ENCODE results near the gene RAB3GAP1. TPM values are rescaled to one million over a fixed set of nuclear protein-coding genes. Genes with fewer than 3 reads are reported as not detected.

The RAB3GAP1 gene
- total RNA-seq, 1 donor from 2014 or later = 46.7 TPM

- Mint-ChIP-seq H3K27me3 (ENCODE audit: unreplicated experiment) (peaks cover 48% of the 10 kb centered on the region), H3K4me3 (ENCODE audit: unreplicated experiment) (no peak overlapping the region), H3K4me1 (ENCODE audit: unreplicated experiment) (no peaks in the 10 kb centered on the region), H3K9me3 (ENCODE audit: unreplicated experiment) (no peaks in the 10 kb centered on the region), H3K27ac (ENCODE audit: unreplicated experiment) (no peak overlapping the region), H3K36me3 (ENCODE audit: unreplicated experiment) (no peaks in the 10 kb centered on the region)
- DNase-seq (ENCODE audit: extremely low spot score, unreplicated experiment) = no peak
- TF ChIP-seq CTCF (IDR thresholded peaks at IDR 0.05) = no peak
These were observed 41.7 kb upstream of the RAB3GAP1 start for GRCh38 chr2:135010200-135010942.

DNA sequence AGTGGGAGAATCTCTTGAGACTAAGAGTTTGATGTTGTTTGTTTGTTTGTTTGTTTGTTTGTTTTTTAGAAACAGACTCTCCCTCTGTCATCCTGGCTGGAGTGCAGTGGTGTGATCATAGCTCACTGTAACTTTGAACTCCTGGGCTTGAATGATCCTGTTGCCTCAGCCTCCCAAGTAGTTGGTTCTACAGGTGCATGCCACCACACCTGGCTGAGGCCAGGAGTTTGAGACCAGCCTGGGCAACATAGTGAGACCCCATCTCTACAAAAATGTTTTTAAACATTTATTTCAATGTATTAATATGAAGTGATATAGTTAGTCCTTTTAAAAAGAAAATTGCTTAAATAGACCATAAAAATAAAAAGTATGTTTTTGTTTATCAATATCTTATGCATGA, 40.5 kb upstream of the RAB3GAP1 start:
- H3K36me3 Mint-ChIP-seq (ENCODE audit: unreplicated experiment) = no peaks in the 10 kb centered on the region
- no peak for TF ChIP-seq CTCF (IDR thresholded peaks at IDR 0.05)
- H3K4me1 Mint-ChIP-seq (ENCODE audit: unreplicated experiment) = no peaks in the 10 kb centered on the region
- H3K9me3 Mint-ChIP-seq (ENCODE audit: unreplicated experiment) = no peaks in the 10 kb centered on the region
- no peak for DNase-seq (ENCODE audit: extremely low spot score, unreplicated experiment)
- peaks cover 40% of the 10 kb centered on the region for H3K27me3 Mint-ChIP-seq (ENCODE audit: unreplicated experiment)
- no peak overlapping the region for H3K4me3 Mint-ChIP-seq (ENCODE audit: unreplicated experiment)
- no peak overlapping the region for H3K27ac Mint-ChIP-seq (ENCODE audit: unreplicated experiment)

- DNase-seq (ENCODE audit: extremely low spot score, unreplicated experiment) = no peak
- peaks cover 48% of the 10 kb centered on the region for H3K27me3 Mint-ChIP-seq (ENCODE audit: unreplicated experiment)
- no peak overlapping the region for H3K27ac Mint-ChIP-seq (ENCODE audit: unreplicated experiment)
These were observed 30.5 kb upstream of the RAB3GAP1 start for GRCh38 chr2:135021618-135022017.

DNA sequence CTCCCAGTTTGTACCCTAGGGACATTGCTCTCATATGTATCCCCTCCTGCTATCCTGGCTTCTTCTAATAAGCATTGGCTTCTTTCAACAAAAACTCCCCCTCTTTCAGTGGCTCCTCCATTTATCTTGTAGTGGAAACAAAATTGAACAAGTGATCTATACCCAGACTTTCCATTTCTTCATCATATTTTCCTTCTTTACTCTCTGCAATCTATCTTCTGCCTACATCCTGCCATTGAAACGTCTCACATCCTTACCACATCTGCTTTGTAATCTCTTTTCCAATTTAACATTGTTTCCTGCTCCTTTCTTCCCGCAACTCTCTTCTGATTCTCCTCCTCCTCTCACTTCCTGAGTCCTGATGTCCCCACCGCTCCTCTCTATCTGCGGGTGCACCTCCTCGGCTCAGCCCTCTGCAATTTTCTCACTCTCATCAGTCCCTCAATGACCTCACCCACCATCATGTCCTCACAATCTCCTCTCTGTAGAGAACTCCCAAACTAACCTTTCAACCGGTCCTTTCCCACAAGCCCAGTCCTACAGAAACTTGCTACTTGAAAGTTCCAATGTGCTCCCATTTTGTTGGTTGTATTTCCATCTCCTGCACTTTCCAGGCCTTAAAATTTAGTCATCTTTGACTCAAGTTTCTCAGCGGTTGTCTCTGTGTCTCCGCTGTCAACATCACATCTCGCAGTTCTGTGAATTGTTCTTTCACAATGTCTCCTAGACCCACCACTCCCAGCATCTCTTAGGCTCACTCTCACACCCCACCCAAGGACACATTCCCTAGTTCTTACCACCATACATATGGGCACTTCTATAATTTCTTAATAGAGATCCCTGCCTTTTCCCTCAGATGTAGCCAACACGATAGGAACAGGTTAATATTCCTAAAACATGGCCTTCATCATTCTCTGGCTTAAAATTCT, 28.9 kb upstream of the RAB3GAP1 start:
- H3K4me1 Mint-ChIP-seq (ENCODE audit: unreplicated experiment) = no peaks in the 10 kb centered on the region
- no peaks in the 10 kb centered on the region for H3K36me3 Mint-ChIP-seq (ENCODE audit: unreplicated experiment)
- no peak for DNase-seq (ENCODE audit: extremely low spot score, unreplicated experiment)

More at GRCh38 chr2:135021618-135022017, 30.5 kb upstream of the RAB3GAP1 start:
- no peaks in the 10 kb centered on the region for H3K4me1 Mint-ChIP-seq (ENCODE audit: unreplicated experiment)
- no peak for TF ChIP-seq CTCF (IDR thresholded peaks at IDR 0.05)
- no peaks in the 10 kb centered on the region for H3K36me3 Mint-ChIP-seq (ENCODE audit: unreplicated experiment)
- H3K4me3 Mint-ChIP-seq (ENCODE audit: unreplicated experiment) = no peak overlapping the region
- no peaks in the 10 kb centered on the region for H3K9me3 Mint-ChIP-seq (ENCODE audit: unreplicated experiment)

More for the DNA sequence above, 28.9 kb upstream of the RAB3GAP1 start:
- Mint-ChIP-seq H3K4me3 (ENCODE audit: unreplicated experiment) (no peak overlapping the region), H3K27me3 (ENCODE audit: unreplicated experiment) (peaks cover 41% of the 10 kb centered on the region), H3K27ac (ENCODE audit: unreplicated experiment) (no peak overlapping the region), H3K9me3 (ENCODE audit: unreplicated experiment) (no peaks in the 10 kb centered on the region)
- no peak for TF ChIP-seq CTCF (IDR thresholded peaks at IDR 0.05)
